Sigmoid colon (tissue), 7 donors: Measurements from ENCODE around the gene INSIG1. TPM values are rescaled to one million over a fixed set of nuclear protein-coding genes. Genes with fewer than 3 reads are reported as not detected.

Experiments used
- DNase-seq: peaks from one replicate; pipeline ENCODE4 v3.0.0-alpha.2; 2019
- H3K27ac ChIP-seq, 4 donors: fragments of 200-600 bp; sonication (generic); one replicate each; pipeline ENCODE4 v1.5.1; 2016 to 2019; ENCODE audit warnings: mild to moderate bottlenecking in 1 of 4
- H3K27me3 ChIP-seq, 3 donors: fragments of 200-600 bp; sonication (generic); one replicate each; pipeline ENCODE4 v1.5.1; 2019; ENCODE audit warnings: mild to moderate bottlenecking in 1 of 3
- H3K36me3 ChIP-seq, 4 donors: fragments of 200-600 bp; sonication (generic); one replicate each; pipeline ENCODE4 v1.5.1; 2016 to 2019
- H3K4me1 ChIP-seq, 4 donors: fragments of 200-600 bp; sonication (generic); one replicate each; pipeline ENCODE4 v1.5.1; 2017 to 2019
- H3K4me3 ChIP-seq, 4 donors: fragments of 200-600 bp; sonication (generic); one replicate each; pipeline ENCODE4 v1.5.1; 2017 to 2019; ENCODE audit warnings: mild to moderate bottlenecking in 2 of 4, moderate library complexity in 1 of 4
- H3K9me3 ChIP-seq, 4 donors: fragments of 200-600 bp in 3 of 4; sonication (generic) in 3 of 4; one replicate each; pipeline versions ENCODE4 v1.5.1 to v1.6.1; 2013 to 2019
- EP300 ChIP-seq, 4 donors: sonication (generic); formaldehyde crosslinking; IDR thresholded peaks; one replicate each; pipeline ENCODE4 v1.6.1; 2017; ENCODE audit warnings: antibody characterized with exemption in 4 of 4
- POLR2A ChIP-seq, 2 donors: fragments of 450-650 bp; IDR thresholded peaks; one replicate each; pipeline ENCODE4 v1.6.1; 2016; ENCODE audit warnings: antibody characterized with exemption in 2 of 2, mild to moderate bottlenecking in 2 of 2, moderate library complexity in 2 of 2
- POLR2AphosphoS5 ChIP-seq, 4 donors: sonication (generic); formaldehyde crosslinking; IDR thresholded peaks; one replicate each; pipeline ENCODE4 v1.6.1; 2017; ENCODE audit warnings: antibody characterized with exemption in 4 of 4
- WGBS, 2 donors: extraction: QIAGEN DNeasy Blood & Tissue Kit; methylation state at CpG; one replicate each; pipeline ENCODE4 v1.1.7; 2013; 5-methylcytosine and 5-hydroxymethylcytosine counted together
- intact Hi-C: fragments of 100-400 bp; cut with DNase I; formaldehyde crosslinking; loops from one replicate; pipeline ENCODE4 v1.15.1; 2023
- polyA plus RNA-seq, 3 donors: library from polyadenylated mRNA; stranded (reverse); fragments of 200-250 nt; gene quantifications; one replicate each; pipeline ENCODE4 v1.2.3, GENCODE V29; 2013
- total RNA-seq, 4 donors: library from RNA; depleted of rRNA; stranded (reverse); fragments of >200 nt; gene quantifications; one replicate each; pipeline ENCODE4 v1.1.0, GENCODE V29; 2016
- TF ChIP-seq, protein P1 (sequence below), 4 experiments: fragments of 450-650 bp in 3 of 4; fragments of 200-600 bp in 1 of 4; IDR thresholded peaks; one replicate each; pipeline ENCODE4 v1.5.1; 2016 to 2019; ENCODE audit warnings: antibody characterized with exemption in 4 of 4, mild to moderate bottlenecking in 3 of 4, moderate library complexity in 2 of 4
- donor health status: healthy with polysubstance abuse.
- donor health status: Bipolar disorder and iron deficiency.
- donor health status: healthy.

Gene INSIG1
- total and polyA plus RNA-seq, 7 donors, result 22.2 to 102 (median 39.1) TPM

DNA sequence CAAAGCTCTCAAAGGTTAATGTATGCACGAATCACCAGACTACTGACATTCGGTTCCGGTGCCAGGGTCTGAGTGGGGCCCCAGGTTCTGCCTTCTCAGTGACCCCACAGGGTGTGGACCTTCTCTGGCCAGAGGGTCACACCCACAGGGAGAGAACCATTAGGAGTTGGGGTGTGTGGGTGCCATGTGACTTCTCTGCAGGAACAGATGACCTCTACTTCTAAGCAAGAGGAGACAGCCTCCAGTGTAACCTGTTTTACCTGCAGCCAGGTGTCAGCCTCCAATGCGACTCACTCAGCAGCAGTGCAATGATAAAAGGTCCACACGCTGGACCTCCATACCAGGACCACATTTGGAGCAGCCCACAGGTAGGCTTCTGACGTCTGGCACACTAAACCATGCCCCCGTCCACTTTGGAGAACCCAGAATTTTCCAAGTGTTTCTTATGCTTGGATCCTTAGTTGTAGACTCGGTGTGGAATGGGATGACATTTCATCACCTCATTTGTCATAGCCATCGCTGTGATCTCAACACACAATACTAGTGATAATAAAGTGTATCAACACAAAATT, 16.2 kb upstream of the INSIG1 start:
- H3K4me1 ChIP-seq, result no peaks in the 10 kb centered on the region
- peak; percentile 21 for DNase-seq
- H3K27ac ChIP-seq, result no peak overlapping the region
- no peaks in the 10 kb centered on the region for H3K36me3 ChIP-seq
- peaks cover 0 to 25% (median 5%) of the 10 kb centered on the region in 3 donors for H3K27me3 ChIP-seq
- intact Hi-C loops, result no loop called here
- 86 to 90% methylated on average over 9 of the region's 9 CpGs for WGBS, 2 donors
- TF ChIP-seq EP300 (IDR thresholded peaks at IDR 0.05) (no peak), POLR2AphosphoS5 (IDR thresholded peaks at IDR 0.05) (no peak), POLR2A (IDR thresholded peaks at IDR 0.05) (no peak)
- TF ChIP-seq, protein P1, sequence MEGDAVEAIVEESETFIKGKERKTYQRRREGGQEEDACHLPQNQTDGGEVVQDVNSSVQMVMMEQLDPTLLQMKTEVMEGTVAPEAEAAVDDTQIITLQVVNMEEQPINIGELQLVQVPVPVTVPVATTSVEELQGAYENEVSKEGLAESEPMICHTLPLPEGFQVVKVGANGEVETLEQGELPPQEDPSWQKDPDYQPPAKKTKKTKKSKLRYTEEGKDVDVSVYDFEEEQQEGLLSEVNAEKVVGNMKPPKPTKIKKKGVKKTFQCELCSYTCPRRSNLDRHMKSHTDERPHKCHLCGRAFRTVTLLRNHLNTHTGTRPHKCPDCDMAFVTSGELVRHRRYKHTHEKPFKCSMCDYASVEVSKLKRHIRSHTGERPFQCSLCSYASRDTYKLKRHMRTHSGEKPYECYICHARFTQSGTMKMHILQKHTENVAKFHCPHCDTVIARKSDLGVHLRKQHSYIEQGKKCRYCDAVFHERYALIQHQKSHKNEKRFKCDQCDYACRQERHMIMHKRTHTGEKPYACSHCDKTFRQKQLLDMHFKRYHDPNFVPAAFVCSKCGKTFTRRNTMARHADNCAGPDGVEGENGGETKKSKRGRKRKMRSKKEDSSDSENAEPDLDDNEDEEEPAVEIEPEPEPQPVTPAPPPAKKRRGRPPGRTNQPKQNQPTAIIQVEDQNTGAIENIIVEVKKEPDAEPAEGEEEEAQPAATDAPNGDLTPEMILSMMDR (IDR thresholded peaks at IDR 0.05), result no peak
- no peak overlapping the region for H3K4me3 ChIP-seq
- no peaks in the 10 kb centered on the region for H3K9me3 ChIP-seq

DNA sequence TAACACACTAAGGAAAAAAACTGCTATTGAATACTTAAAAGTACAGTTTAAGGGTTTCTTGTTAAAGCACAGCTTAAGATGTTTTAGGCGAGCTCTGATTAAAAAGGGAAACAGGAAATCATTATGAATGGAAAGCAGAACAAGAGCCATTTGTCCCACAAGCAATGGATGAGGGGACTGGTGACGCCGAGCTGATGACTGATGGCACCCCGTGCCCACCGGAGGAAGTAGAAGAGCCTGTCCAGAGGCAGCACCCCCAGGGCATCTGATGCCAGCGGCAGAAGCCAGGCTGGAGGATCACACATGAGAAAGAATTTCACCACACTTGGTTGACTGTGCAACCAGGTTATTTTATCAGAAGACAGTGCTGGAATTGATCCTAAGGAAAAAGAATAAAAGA, 15.0 kb upstream of the INSIG1 start:
- TF ChIP-seq POLR2AphosphoS5 (IDR thresholded peaks at IDR 0.05) (no peak), EP300 (IDR thresholded peaks at IDR 0.05) (no peak), POLR2A (IDR thresholded peaks at IDR 0.05) (no peak)
- TF ChIP-seq, protein P1 (IDR thresholded peaks at IDR 0.05), result no peak
- Histone ChIP-seq H3K27ac (no peak overlapping the region), H3K36me3 (no peaks in the 10 kb centered on the region), H3K4me1 (no peaks in the 10 kb centered on the region), H3K27me3 (peaks cover 0 to 25% (median 5%) of the 10 kb centered on the region in 3 donors), H3K9me3 (no peaks in the 10 kb centered on the region), H3K4me3 (no peak overlapping the region)
- intact Hi-C loops, result no loop called here
- no peak for DNase-seq
- 38 to 64% methylated on average over 6 of the region's 6 CpGs for WGBS, 2 donors

DNA sequence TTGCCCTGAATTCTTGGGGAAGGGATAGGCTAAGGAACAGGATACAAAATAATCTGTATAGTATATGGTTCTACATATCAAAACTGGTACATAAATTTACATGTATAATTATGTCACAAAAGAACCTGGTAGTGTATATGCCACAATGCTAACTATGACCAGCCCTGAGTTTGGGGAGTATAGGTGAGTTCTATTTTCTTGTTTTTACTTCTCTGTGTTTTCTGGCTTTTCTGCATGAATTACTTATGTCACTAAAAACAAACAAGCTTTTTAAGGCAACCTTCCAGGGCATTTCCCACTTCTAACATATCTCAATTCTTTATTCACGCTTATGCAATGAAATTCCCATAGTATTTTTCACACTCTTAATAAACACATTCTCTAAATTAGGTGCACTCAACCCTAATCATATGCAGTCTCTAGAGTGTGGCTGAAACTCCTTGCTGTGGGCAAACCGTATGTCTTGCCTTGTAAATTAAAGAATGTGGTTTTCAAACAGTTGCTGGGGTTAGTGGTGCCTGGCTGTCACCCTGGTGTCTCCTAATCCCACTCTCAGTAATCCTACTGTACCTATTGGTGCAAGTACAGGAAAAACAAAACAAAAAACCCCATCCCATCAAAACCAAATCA, 14.0 kb upstream of the INSIG1 start:
- no peak for TF ChIP-seq EP300 (IDR thresholded peaks at IDR 0.05)
- TF ChIP-seq, protein P1 (IDR thresholded peaks at IDR 0.05), result no peak
- no peak for TF ChIP-seq POLR2AphosphoS5 (IDR thresholded peaks at IDR 0.05)
- no peak for TF ChIP-seq POLR2A (IDR thresholded peaks at IDR 0.05)
- no peak for DNase-seq
- intact Hi-C loops, result no loop called here
- Histone ChIP-seq H3K27me3 (peaks cover 0 to 25% (median 5%) of the 10 kb centered on the region in 3 donors), H3K4me3 (no peak overlapping the region), H3K9me3 (no peaks in the 10 kb centered on the region), H3K4me1 (no peaks in the 10 kb centered on the region), H3K36me3 (no peaks in the 10 kb centered on the region), H3K27ac (no peak overlapping the region)
- 30 to 38% methylated on average over 2 of the region's 2 CpGs for WGBS, 2 donors

DNA sequence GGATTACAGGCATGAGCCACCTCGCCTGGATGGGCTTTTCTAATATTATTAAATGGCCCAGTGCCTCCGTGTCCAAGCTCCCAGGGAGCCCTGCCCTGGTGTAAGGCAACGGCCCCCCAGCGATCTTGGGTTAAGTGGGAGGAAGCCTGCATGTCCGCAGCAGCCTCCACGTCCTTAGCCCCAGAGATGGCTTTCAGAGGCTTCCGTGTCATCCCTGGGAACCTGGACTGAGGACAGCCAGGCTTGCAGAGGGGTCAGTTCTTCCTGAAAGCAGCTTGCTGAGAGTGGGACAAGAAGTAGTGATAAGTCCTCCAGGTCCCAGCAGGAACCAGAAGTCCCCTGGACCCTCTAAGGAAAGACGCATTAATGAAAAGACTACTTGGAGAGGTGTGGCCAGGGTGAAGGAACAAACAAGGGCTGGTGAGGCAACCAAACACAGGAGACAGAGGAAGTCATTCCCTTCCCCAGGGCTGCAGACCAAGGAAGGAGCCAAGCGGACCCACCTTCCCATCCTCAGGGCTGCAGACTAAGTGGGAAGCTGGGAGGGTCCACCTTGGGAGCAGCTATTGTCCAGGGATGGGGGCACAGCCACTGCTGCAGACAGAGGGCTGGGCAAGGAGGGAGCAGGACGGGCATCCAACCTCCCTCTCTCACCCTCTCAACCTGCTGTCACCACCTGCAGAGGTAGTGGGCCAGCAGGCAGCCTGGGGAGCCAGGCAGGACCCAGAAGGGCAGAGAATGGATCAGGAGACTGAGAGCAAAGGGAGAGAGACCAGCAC, 13.0 kb upstream of the INSIG1 start:
- WGBS, 2 donors, result 77 to 87% methylated on average over 10 of the region's 10 CpGs
- Histone ChIP-seq H3K36me3 (no peaks in the 10 kb centered on the region), H3K27ac (no peak overlapping the region), H3K9me3 (no peaks in the 10 kb centered on the region), H3K4me3 (no peak overlapping the region), H3K27me3 (peaks cover 0 to 19% (median 0%) of the 10 kb centered on the region in 3 donors), H3K4me1 (no peaks in the 10 kb centered on the region)
- DNase-seq, result no peak
- TF ChIP-seq, protein P1 (IDR thresholded peaks at IDR 0.05), result no peak
- TF ChIP-seq EP300 (IDR thresholded peaks at IDR 0.05), result no peak
- TF ChIP-seq POLR2A (IDR thresholded peaks at IDR 0.05), result no peak
- TF ChIP-seq POLR2AphosphoS5 (IDR thresholded peaks at IDR 0.05), result no peak
- intact Hi-C loops, result no loop called here
